GM18867 (cell line): ENCODE results near the gene DUSP3.

Source experiments
- ATAC-seq: cut with Tn5 transposase; IDR thresholded peaks from one replicate; pipeline ENCODE4 v1.9.1; 2021; ENCODE audit warnings: mild to moderate bottlenecking, moderate library complexity; ENCODE audit not compliant: unreplicated experiment

The DUSP3 gene

DNA sequence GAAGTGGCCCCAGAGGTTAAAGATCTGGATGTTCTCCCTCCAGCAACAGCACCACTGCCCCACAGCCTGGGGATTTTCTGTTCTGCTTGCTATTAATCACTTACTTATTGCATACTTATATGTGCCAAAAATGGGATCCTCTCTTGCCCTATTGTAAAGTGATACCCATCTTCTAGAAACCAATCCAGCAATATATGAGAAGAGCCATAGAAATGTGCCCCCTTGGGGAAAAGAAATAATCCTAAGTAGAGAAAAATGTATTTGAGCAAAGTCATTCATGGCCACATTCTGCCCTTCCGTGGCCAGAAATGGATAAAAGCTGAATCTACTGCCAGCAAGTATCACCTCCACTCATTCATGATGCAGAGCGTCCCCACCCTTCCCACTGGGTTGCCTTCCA, 41.1 kb downstream of the DUSP3 start:
- ATAC-seq: no peak

DNA sequence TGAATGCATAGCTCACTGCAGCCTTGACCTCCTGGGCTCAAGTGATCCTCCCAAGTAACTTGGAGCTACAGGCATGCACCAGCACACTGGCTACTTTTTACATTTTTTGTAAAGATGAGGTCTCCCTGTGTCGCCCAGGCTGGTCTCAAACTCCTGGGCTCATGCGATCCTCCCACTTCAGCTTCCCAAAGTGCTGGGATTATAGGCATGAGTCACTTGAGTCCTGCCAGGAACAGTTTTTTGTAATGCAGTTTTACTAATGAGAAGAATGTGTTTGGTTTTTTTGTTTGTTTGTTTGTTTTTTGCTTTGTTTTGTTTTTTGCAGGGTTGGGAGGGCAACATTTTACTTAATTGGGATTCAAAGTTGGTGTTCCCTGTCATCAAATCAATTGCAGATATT, 42.4 kb downstream of the DUSP3 start:
- no peak for ATAC-seq

DNA sequence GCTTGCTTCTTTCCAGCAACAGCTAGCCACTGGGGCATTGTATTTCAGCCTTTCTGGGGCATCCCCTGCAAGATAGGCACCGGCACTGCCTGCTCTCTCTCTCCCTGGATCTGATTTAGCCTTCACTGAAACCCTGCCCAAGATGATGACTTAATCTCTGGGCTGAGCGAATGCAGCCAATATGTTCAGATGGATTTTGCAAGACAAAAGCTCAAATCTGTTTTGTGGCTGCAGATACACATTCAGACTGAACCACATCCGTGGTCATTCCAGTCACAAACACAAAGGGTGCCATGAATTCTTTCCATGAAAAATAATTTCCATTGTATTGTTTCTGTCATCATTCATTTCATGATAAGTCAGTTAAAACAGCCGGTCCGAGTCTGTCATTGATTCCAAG, 44.4 kb downstream of the DUSP3 start:
- ATAC-seq: no peak

DNA sequence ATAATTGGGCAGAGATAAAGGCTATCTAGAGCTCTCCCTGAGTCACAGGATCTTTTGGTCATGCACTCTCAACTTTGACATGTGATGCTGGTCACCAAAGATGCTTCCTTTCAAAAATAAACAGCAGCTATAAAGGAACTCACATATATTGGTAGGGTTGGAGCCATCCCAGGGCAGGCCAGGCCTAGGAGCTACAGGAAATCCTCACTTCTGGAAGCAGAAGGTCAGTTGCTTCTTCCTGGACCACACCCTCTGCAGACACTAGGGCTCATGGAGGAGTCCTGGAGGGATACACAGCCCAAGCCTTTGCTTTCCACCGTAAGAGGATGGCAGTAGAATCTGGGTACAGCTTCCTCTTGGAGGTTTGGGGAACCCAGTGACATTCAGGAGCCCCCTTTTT, 44.8 kb downstream of the DUSP3 start:
- no peak for ATAC-seq

DNA sequence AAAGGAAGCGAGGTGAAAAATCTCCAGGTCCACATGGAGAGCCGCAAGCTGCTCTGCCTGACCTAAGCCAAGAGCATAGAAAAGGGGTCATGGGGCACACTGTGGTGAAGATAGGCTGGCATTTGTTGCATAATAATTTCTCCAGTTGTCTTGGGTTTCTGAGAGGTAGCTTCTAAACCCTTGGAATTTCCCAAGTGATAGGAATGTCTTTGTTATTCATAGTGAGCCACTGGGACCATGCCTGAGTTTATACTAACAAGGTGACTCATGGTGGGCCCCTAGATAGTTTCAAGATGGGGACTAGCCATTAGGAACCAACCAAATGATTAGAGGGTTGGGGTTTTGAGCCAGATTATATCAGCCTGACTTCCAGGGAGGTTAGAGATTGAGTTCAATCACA, 45.8 kb downstream of the DUSP3 start:
- ATAC-seq: no peak

DNA sequence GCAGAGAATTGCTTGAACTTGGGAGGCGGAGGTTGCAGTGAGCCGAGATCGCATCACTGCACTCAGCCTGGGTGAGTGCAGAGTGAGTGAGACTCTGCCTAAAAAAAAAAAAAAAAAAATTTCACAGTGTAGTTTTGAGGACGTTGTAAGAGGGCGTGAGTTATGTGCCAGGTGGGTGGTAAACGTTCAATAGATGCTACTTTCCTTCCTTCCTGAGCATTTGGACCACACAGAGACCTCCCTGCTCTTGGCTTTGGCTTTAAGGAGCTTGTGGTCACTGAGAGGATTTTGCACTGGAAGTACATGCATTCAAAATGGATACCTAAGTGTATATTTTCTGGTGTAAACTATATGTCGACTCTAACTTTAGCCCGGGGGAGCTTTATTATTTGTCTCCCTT, 50.7 kb downstream of the DUSP3 start:
- no peak for ATAC-seq

DNA sequence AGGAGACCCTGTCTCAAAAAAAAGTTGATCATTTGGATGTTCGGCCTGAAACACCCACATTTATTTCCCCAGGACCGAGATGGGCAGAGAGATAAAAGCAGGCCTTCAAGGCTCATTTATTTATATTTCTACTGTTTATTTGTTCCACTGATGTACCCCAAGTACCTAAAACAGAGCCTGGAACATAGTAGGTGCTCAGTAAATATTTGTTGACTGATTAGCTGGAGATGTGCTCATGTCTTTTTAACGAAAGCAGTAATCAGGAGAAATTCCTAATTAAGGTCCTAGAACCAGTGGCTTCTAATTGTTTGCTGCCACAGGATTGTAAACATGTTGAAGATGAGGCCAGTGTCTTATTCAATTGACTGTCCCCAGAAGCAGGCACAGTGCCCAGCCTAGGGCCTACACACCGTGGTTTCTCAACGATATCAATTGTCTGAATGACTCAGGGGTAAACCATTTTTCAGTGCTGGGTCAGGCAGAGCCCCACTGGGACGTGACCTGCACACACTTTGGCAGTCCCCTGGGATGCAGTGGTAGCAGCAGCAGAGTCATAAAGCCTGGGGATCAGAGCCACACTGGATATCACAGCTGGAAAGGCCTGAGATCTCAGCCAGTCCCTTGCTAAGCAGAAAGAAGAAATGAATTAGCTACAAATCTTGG, 54.9 kb downstream of the DUSP3 start:
- ATAC-seq: no peak

DNA sequence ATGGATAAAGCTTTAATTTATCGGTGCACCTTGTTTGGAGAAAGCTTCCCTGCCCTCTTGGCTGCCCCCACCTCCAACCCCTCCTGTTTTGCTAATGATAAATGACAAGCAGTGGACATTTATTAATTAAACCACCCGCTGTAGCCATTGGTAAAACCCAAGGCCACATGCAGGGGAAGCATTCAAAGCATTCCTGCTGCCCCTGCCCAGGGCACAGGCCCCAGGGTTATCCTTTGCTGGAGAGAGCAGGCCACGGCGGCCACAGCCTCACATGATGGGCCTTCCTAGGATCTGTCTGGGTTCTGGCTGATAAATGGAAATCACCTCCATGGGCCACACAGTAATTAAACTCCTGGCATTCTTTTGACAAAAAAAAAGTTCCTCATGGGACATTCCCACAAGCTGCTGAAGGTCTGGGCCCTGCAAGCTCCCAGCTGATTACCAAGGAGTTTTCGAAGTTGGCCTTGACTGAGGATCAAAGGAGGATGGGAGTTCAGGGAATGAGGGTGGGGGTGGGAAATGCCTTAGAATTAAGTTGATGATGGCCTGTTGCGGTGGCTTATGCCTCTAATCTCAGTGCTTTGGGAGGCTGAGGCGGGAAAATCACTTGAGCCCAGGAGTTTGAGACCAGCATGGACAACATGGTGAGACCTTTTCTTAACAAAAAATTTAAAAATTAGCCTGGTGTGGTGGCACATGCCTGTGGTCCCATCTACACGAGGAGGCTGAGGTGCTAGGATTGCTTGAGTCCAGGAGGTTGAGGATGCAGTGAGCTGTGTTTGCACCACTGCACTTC, 55.7 kb downstream of the DUSP3 start:
- ATAC-seq: no peak

DNA sequence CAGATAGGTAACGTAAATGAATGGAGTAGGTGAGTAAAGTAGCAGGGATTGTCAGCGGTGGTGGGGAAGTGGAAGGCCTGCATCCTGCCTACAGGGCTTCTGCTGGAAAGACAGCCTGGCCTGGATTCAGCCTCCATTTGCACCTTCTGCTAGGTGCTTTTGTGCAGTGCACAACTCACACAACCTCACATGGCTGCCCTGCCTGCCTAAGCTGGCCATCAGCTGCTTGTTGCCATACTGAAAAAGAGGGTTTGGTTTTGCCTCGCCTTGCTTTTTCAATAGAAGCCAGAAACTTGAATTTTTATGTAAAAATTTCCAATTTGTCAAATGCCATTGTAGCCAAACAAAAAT, 56.5 kb downstream of the DUSP3 start:
- ATAC-seq: no peak

DNA sequence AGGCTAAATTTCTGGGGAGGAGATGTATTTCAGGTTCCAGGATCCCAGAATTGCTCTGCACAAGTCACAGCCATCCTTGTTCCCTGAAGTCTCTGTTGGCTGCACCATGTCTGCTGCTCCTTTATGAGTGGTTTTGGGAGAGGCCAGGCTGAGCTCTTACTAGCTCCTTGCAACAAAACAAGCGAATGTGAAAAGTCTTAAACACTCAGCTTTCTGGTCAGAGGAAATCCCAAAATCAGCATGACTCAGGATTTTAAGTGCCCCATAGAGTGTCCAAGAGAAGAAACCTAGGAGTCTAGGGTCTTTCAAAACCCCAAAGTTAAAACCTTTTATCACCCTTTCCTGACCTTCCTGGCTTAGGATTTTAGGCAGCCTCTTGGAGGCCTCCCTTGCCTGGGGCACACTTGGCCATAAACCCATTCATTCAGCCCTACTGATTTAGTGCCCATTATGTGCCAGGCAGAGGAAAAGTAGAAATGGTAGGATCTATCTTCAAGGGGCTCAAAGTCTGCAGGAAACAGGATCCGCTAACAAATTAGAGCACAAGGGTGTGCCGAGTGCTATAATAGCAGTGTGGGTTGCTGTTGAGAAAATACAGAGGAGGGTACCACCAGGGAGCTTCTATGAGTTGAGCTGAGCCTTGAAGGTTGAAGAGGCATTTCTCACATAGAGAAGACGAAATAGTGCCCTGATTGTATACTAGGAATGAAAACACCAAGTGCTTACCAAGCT, 57.1 kb downstream of the DUSP3 start:
- ATAC-seq: no peak

DNA sequence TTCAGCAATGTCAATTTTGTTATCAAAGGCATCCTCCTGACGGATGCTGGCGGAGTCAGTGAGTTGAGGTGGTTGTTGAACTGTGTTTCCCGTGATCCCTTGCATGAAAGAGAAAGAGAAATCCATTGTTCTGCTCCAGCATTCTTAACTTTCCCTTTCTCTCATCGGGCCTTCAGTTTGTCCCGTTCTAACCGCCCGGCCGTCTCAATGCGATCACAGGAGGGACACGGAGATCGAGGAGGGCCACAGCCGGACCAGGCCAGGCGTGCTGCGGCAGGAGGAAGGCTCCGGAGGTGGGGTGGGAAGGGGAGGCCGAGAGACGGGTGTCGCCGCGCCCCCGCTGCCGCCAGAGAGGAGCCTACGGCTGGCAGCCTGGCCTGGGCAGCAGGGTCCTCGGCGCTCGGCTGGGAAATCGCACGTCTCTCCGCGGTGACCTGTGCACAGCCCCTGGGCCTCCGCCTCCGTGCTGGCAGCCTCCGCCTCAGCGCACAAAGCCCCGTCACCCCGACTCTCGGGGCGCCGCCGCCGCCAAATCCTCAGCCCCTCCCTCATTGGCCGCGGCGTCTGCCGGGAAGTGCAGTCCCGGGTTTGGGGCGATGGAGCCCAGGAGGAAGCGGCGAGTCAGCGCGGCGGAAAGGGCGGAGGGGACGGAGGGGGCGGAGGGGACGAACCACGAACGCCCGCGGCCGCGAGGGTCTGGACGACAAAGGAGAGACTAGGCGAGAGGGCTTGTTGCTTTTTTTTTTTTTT, 58.3 kb downstream of the DUSP3 start:
- ATAC-seq: peak; percentile 74

DNA sequence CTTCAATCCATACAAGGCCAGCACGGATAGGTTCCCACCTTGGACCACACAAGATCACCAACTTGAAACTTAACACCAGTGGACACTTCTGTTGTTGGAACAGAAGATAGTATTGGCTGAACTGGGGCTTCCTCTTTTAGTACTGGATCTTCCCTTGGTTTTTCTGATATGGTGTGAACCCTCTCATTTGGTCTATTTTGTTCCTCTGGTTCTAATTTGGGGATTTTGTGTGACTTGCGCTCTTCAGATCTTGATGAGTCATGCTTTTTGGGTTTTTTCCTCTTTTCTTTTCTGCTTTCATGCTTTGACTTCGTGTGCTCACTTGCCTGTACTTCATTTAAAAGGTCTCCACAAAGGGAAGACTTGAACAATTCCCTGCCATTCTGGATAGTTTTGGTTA, 59.2 kb downstream of the DUSP3 start:
- no peak for ATAC-seq

DNA sequence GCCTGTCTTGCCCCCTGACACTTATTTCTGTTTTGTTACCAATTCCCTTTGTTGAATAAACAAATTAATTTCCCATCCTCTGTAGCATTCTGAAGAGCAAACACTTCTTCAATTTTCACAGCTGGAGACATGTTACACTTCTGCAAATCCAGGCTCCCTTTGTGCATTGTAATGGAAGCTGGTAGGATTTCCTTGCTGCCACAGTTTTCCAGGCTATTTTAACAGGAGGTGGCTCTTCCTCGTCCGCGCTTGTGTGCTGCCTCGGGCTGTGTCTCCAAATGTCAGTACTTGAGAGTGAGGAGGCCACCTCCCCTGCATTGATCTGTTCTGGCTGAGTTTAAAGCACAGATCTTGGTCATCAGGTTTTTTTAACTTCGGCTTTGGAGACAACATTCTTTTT, 60.2 kb downstream of the DUSP3 start:
- ATAC-seq: no peak

DNA sequence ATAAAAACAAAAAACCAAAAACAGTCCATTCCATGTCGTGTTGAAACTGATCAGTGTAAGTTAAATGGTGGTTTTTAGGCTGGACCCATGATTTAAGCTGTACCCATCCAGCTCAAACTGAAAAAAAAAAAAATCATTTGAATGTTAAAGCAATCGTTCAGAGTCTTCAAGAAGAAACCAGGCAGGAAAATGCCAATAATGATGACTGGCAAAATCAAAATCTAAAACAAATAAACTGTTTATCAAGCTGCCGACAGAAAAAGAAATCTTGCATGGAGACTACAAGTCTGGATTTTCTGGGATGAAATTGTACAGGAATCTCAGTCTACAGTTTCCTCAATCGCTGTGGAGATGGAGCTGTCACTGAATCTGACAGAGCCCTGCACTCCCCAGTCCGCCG, 60.9 kb downstream of the DUSP3 start:
- ATAC-seq: no peak
